ENCODE data around the gene MTOR. TPM values are rescaled to one million over a fixed set of nuclear protein-coding genes. Genes with fewer than 3 reads are reported as not detected.

Gene MTOR
- total RNA-seq, 1 donor from 2014 or later, result 67.2 TPM

DNA sequence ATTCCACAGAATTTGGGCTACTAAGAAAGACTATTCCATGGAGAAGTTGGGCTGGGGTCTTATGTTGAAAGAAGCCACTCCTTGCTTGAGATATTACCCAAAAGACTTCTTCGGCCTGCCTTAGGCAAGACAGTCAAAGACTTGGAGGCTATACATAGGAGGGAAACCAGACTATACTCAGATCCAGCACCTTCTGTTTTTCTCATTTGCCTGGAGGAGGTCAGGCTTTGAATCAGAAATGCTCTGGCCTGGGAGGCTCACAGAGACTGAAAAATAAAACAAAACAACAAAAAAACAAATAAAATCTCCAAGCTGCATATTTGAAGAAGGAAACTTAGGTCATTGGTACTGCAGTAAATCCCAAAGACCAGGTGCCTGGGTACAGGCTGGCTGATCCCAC is 124.3 kb downstream of the MTOR start:
- Mint-ChIP-seq H3K36me3 (ENCODE audit: low read depth) (no peaks in the 10 kb centered on the region), H3K27ac (ENCODE audit: unreplicated experiment) (no peak overlapping the region), H3K27me3 (ENCODE audit: low read depth) (no peaks in the 10 kb centered on the region), H3K4me1 (no peaks in the 10 kb centered on the region), H3K9me3 (no peaks in the 10 kb centered on the region), H3K4me3 (no peak overlapping the region)
- TF ChIP-seq CTCF (conservative IDR thresholded peaks at IDR 0.05), result no peak
- no peak for DNase-seq (ENCODE audit: low read depth, low spot score)

GRCh38 chr1:11134898-11135266 is 127.5 kb downstream of the MTOR start:
- no peaks in the 10 kb centered on the region for H3K4me1 Mint-ChIP-seq
- H3K36me3 Mint-ChIP-seq (ENCODE audit: low read depth), result peaks cover 5% of the 10 kb centered on the region
- no peaks in the 10 kb centered on the region for H3K9me3 Mint-ChIP-seq
- H3K27ac Mint-ChIP-seq (ENCODE audit: unreplicated experiment), result no peak overlapping the region
- no peak overlapping the region for H3K4me3 Mint-ChIP-seq
- TF ChIP-seq CTCF (conservative IDR thresholded peaks at IDR 0.05), result no peak
- DNase-seq (ENCODE audit: low read depth, low spot score), result no peak
- H3K27me3 Mint-ChIP-seq (ENCODE audit: low read depth), result no peaks in the 10 kb centered on the region

- no peak for DNase-seq (ENCODE audit: low read depth, low spot score)
- H3K27me3 Mint-ChIP-seq (ENCODE audit: low read depth), result no peaks in the 10 kb centered on the region
- no peaks in the 10 kb centered on the region for H3K9me3 Mint-ChIP-seq
- no peak for TF ChIP-seq CTCF (conservative IDR thresholded peaks at IDR 0.05)
- no peaks in the 10 kb centered on the region for H3K4me1 Mint-ChIP-seq
- H3K27ac Mint-ChIP-seq (ENCODE audit: unreplicated experiment), result no peak overlapping the region
- H3K4me3 Mint-ChIP-seq, result no peak overlapping the region
- H3K36me3 Mint-ChIP-seq (ENCODE audit: low read depth), result peaks cover 10% of the 10 kb centered on the region
These were observed 128.0 kb downstream of the MTOR start for GRCh38 chr1:11134251-11134897.

DNA sequence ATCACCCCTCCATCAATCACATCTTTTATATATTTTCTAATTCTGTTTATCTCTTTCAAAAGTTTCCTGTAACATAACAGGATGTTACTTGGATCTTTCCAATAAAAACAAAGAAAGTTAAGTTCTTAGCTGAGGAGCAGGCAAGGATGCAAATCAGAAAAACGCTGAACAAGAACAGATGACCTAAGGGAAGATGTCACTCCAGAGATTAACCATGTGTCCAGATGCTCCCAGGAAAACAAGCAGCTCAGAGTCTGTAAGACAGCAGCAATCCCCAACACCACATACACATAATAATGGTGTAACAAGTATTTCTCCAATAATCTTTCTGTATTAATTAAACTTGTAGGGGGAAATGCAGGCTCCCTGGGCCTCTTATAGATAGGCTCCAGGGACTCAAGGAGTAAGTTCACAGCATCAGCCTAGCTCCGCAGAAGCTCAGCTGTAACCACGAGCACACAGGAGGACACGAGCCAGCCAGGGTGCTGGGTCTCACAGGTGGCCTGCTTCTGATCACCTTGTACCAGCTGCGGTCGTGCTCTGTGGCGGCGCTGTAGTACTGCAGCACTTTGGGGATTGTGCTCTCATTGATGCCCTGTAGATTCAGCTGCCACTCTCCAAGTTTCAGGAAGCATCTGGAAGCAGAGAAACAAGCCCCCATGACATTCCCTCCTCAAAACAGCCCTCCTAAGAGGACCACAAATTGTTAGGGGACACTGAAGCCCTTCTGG is 129.6 kb downstream of the MTOR start:
- DNase-seq (ENCODE audit: low read depth, low spot score), result no peak
- H3K4me3 Mint-ChIP-seq, result no peak overlapping the region
- no peaks in the 10 kb centered on the region for H3K9me3 Mint-ChIP-seq
- no peaks in the 10 kb centered on the region for H3K27me3 Mint-ChIP-seq (ENCODE audit: low read depth)
- peaks cover 10% of the 10 kb centered on the region for H3K36me3 Mint-ChIP-seq (ENCODE audit: low read depth)
- no peak for TF ChIP-seq CTCF (conservative IDR thresholded peaks at IDR 0.05)
- no peaks in the 10 kb centered on the region for H3K4me1 Mint-ChIP-seq
- H3K27ac Mint-ChIP-seq (ENCODE audit: unreplicated experiment), result no peak overlapping the region

- H3K27me3 Mint-ChIP-seq (ENCODE audit: low read depth), result no peaks in the 10 kb centered on the region
- H3K4me3 Mint-ChIP-seq, result no peak overlapping the region
- no peak for DNase-seq (ENCODE audit: low read depth, low spot score)
- H3K4me1 Mint-ChIP-seq, result no peaks in the 10 kb centered on the region
- TF ChIP-seq CTCF (conservative IDR thresholded peaks at IDR 0.05), result no peak
- H3K9me3 Mint-ChIP-seq, result no peaks in the 10 kb centered on the region
- H3K36me3 Mint-ChIP-seq (ENCODE audit: low read depth), result peaks cover 10% of the 10 kb centered on the region
- no peak overlapping the region for H3K27ac Mint-ChIP-seq (ENCODE audit: unreplicated experiment)
These were observed 130.5 kb downstream of the MTOR start for GRCh38 chr1:11131816-11132215.
